CD4-positive, alpha-beta T cell treated with Interleukin-12 subunit alpha and Interleukin-12 subunit beta, for 1 hour (primary cell): ENCODE data around the gene ARHGAP12.
A peak's percentile ranks its signal among the peaks of the same experiment; 100 is the strongest.
"Not testable (repeated sequence)": the region's sequence is repeated elsewhere in the genome, so short reads cannot be mapped to it uniquely, and the experiment has no call there.

Source experiments
- DNase-seq: peaks from one replicate; pipeline ENCODE4 v3.0.0-alpha.2; 2020

ARHGAP12 gene

GRCh38 chr10:31928549-31929260 is at the start of gene ARHGAP12:
TSS of gene ARHGAP12 (minus strand) at chr10:31928831. CDS start at chr10:31908855, 19,976 bp downstream.
- DNase-seq, result peak; percentile 85

GRCh38 chr10:31978156-31978483 is 49.5 kb upstream of the ARHGAP12 start:
- no peak for DNase-seq

GRCh38 chr10:31977440-31978155 is 49.0 kb upstream of the ARHGAP12 start:
- DNase-seq, result peak; percentile 9

GRCh38 chr10:31975157-31975765 is 46.6 kb upstream of the ARHGAP12 start:
- no peak for DNase-seq

DNA sequence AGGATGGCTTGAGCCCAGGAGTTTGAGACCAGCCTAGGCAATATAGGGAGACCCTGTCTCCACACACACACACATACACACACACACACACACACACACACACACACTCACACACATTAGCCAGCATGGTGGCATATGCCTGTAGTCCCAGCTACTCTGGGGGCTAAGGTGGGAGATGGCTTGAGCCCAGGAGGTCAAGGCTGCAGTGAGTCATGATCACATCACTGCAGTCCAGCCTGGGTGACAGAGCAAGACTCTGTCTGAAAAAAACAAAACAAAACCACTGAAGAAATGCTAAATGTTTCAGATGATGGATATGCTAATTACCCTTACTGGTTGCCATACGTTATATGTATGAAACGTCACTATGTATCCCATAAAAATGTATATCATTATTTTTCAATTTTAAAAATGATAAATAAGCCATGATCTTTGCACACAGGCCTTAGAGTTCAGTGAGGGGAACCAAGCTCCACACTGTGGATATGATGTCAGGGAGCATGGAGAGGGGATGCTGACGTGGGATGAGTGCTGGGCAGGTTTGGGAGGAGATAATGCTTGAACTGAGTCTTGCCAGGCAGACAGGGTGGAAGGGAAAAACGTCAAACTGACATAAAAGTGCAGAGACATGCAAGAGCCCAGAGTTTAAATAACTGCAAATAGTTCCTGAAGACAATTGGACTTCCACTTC is 45.9 kb upstream of the ARHGAP12 start:
- no peak for DNase-seq

DNA sequence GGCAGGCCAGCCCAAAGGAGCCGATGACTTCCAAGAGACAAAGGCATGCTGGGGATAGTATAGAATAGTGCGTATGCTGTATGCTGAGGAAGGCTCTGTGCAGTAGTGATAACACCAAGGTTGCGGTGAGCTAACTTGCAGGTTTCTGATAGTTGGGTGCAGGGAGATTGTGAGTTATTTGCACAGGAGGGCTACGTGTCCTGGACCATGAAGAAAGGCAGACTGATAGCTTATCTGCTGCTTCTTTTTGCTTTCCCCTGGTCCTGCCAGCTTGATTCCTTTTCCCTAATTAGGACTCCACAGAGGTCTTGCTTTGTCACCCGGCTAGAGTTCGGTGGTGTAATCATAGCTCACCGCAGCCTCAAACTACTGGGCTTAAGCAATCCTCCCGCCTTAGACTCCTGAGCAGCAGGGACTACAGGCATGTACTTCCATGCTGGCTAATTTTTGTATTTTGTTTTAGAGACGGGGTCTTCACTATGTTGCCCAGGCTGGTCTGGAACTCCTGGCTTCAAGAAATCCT is 43.9 kb upstream of the ARHGAP12 start:
- no peak for DNase-seq

DNA sequence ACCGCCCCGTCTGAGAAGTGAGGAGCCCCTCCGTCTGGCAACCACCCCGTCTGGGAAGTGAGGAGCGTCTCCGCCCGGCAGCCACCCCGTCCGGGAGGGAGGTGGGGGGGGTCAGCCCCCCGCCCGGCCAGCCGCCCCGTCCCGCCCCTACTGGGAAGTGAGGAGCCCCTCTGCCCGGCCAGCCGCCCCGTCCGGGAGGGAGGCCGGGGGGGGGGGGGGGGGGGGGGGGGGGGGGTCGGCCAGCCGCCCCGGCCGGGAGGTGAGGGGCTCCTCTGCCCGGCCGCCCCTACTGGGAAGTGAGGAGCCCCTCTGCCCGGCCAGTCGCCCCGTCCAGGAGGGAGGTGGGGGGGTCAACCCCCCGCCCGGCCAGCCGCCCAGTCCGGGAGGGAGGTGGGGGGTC is 41.2 kb upstream of the ARHGAP12 start:
- DNase-seq, result not testable (repeated sequence)

DNA sequence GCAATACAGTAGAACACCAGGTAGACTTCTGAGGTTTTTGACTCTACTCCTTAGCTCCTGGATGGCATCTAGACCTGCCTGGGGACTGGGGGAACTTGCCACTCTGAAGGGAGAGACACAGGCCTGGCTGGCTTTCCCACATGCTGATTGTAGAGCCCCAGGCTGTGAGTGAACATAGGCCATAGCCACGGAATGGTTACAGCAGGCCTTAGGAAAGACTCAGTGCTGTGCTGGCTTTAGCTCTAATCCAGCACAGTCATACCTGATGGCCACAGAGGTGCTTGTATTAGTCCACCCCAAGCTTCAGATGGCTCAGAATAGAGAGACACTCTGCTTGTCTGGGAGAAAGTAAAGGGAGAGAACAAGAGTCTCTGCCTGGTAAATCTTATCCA is 35.0 kb upstream of the ARHGAP12 start:
- DNase-seq, result no peak

DNA sequence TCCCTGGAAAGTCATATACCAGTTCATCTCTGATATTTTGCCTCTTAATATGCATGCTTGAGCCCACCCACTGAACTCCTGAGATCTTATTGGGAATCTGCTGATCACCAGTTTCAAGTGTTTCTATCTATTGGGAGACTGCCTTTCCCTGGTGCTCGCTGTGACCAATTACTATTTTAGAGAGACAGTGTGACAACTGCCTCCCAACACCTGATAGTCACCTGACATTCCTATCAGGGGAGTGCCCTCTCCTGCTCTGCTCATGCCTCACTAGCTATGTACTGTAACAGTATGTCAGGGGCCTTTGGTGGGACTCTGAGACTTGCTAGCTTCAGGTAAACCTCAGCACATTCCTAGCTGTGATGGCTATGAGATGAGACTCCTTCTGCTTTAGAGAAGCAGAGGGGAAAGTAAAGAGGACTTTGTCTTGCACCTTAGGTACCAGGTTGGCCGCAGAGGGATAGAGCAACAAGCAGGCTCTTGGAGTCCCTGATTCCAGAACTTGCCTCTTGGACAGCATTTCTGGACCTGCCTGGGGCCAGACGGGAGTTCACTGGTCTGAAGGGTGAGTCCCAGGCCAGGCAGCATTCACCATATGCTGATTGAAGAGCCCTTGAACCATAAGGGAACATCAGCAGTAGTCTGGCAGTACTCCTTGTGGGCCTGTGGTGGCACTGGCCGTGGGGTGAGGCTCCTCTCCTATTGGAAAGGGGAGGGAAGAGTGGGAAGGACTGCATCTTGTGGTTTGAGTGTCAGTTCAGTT is 34.4 kb upstream of the ARHGAP12 start:
- DNase-seq, result no peak

- DNase-seq, result no peak
Measured at GRCh38 chr10:31961277-31962074, 32.8 kb upstream of the ARHGAP12 start.

GRCh38 chr10:31959461-31960173 is 31.0 kb upstream of the ARHGAP12 start:
- no peak for DNase-seq

DNA sequence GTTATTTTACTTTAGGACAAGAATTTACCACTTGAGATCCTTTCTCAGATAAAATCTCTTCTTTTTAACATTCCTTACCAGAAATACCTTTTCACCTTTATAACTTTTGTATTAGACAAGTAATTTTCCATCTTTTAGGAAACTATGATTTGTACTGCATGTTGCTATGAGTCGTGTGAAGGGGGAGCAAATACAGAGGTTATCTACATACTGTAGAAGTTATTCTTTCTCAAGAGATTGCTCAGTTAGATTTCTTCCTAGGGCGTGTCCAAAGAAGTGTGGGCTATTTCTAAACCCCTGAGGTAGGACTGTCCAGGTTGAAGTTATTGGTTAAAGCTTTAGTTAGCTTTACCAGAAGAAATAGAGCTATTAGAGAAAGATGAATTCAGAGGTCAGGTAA is 30.2 kb upstream of the ARHGAP12 start:
- no peak for DNase-seq

- no peak for DNase-seq
Measured at GRCh38 chr10:31956200-31956946, 27.7 kb upstream of the ARHGAP12 start.

GRCh38 chr10:31954410-31955191 is 26.0 kb upstream of the ARHGAP12 start:
- DNase-seq, result no peak

GRCh38 chr10:31953480-31953879 is 24.8 kb upstream of the ARHGAP12 start:
- no peak for DNase-seq

DNA sequence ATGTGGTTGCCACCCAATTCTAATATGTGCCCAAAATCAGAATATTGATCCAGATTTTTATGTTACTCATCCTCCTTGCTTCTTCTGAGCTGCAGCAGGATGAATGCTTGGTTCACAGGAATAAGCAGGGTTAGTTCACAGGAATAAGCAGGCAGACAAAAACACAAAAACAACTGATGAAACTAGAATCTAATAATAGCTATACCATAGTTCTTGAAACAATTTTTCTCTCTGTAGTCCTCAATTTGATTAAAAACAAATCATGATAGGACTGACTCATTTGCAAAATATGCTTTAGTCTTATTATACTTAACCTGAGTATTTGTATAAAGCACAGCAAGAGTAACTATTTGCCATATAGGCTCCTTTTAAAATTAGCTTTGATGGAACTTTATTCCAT is 24.4 kb upstream of the ARHGAP12 start:
- DNase-seq, result no peak

GRCh38 chr10:31952066-31952465 is 23.4 kb upstream of the ARHGAP12 start:
- no peak for DNase-seq

DNA sequence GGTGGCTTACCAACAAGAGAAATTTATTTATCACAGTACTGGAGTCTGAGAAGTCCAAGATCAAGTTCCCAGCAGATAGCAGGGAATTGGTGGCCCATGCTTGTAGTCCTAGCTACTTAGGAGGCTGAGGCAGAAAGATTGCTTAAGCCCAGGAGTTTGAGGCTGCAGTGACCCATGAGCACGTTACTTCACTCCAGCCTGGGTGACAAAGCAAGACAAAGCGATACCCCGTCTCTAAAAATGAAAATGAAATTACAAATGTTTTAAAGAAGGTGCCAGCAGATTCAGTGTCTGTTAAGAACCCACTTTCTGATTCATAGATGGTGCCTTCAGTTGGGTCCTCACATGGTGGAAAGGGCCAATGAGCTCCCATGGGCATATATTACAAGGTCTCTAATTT is 20.6 kb upstream of the ARHGAP12 start:
- DNase-seq, result no peak

DNA sequence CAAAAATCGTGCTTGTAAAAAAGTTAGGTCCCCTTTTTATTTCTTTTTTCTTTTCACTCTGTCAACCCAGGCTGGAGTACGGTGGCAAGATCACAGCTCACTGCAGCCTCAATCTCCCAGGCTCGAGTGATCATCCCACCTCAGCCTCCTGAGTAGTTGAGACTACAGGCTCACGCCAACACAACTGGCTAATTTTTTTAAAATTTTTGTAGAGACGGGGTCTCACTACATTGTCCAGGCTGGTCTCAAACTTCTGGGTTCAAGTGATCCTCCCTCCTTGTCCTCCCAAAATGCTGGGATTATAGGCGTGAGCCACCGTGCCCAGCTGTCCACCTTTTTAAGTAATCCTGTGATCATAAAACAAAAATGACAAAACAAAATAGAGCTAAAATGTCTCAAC is 19.4 kb upstream of the ARHGAP12 start:
- DNase-seq, result no peak
